Naive thymus-derived CD8-positive, alpha-beta T cell (primary cell): ENCODE data around the gene STRN. TPM values are rescaled to one million over a fixed set of nuclear protein-coding genes. Genes with fewer than 3 reads are reported as not detected.
"Not testable (repeated sequence)": the region's sequence is repeated elsewhere in the genome, so short reads cannot be mapped to it uniquely, and the experiment has no call there.

Source experiments
- ATAC-seq, 2 donors: fragments of 150-1000 bp; cut with Tn5 transposase in 1 of 2; sonication (Bioruptor Pico), chemical (Tn5 transposase) in 1 of 2; 1 replicate in 1 of 2; 2 replicates in 1 of 2; pipeline ENCODE4 v1.10.0; 2021; ENCODE audit warnings: mild to moderate bottlenecking in 2 of 2, moderate library complexity in 2 of 2
- POLR2A ChIA-PET: fragments of 350-600 bp; sonication (Branson Sonifier 250); formaldehyde crosslinking; loops from one replicate; lab custom pipeline; 2021; ENCODE audit warnings: antibody characterized with exemption; lab: Charles Lee
- DNase-seq, 10 donors: peaks; one replicate each; pipeline versions ENCODE4 v3.0.0 to v3.0.0-alpha.2; 2020 to 2022
- H3K27ac Mint-ChIP-seq, 10 donors: one replicate each; pipeline ENCODE4 v1.8.0; 2020 to 2022; ENCODE audit warnings: mild to moderate bottlenecking in 10 of 10, mixed read lengths in 10 of 10, moderate library complexity in 4 of 10, inconsistent platforms in 1 of 10
- H3K27me3 Mint-ChIP-seq, 5 donors: one replicate each; pipeline ENCODE4 v1.8.0; 2021 to 2022; ENCODE audit warnings: mixed read lengths in 5 of 5
- H3K36me3 Mint-ChIP-seq, 3 donors: one replicate each; pipeline ENCODE4 v1.8.0; 2020 to 2022; ENCODE audit warnings: mixed read lengths in 3 of 3, mild to moderate bottlenecking in 2 of 3, inconsistent platforms in 1 of 3
- H3K4me1 Mint-ChIP-seq, 4 donors: one replicate each; pipeline ENCODE4 v1.8.0; 2021 to 2022; ENCODE audit warnings: mixed read lengths in 4 of 4
- H3K4me3 Mint-ChIP-seq, 10 donors: one replicate each; pipeline ENCODE4 v1.8.0; 2020 to 2022; ENCODE audit warnings: mild to moderate bottlenecking in 10 of 10, mixed read lengths in 10 of 10, moderate library complexity in 6 of 10, inconsistent platforms in 1 of 10
- H3K9me3 Mint-ChIP-seq, 9 donors: one replicate each; pipeline ENCODE4 v1.8.0; 2020 to 2022; ENCODE audit warnings: mixed read lengths in 9 of 9, mild to moderate bottlenecking in 3 of 9, inconsistent platforms in 1 of 9, moderate library complexity in 1 of 9
- polyA plus RNA-seq, 3 donors: library from polyadenylated mRNA; unstranded; fragments of 300-500 nt; fragmentation: Illumina TruSeq; gene quantifications; one replicate each; pipeline ENCODE4 v1.2.3, GENCODE V29; 2021
- total RNA-seq, 8 experiments: library from RNA in 2 of 8; stranded (reverse) in 2 of 8; gene quantifications; one replicate each; pipeline ENCODE4 v1.2.3 and lab custom pipeline; 2021 to 2026

STRN gene
- total and polyA plus RNA-seq, 5 experiments from 2014 or later = 6.8 to 34.9 (median 10.8) TPM

- no peaks in the 10 kb centered on the region for H3K27me3 Mint-ChIP-seq
- POLR2A ChIA-PET = no interaction called here
- no peak overlapping the region for H3K27ac Mint-ChIP-seq
- peaks cover 0 to 6% (median under 1%) of the 10 kb centered on the region in 4 donors for H3K4me1 Mint-ChIP-seq
- ATAC-seq (no peak), DNase-seq (no peak)
- H3K36me3 Mint-ChIP-seq = peaks cover 0 to 74% (median 18%) of the 10 kb centered on the region in 3 donors
- no peak overlapping the region for H3K4me3 Mint-ChIP-seq
- no peaks in the 10 kb centered on the region for H3K9me3 Mint-ChIP-seq
These were observed 76.5 kb downstream of the STRN start for GRCh38 chr2:36889795-36890194.

GRCh38 chr2:36887095-36887494 lies 79.2 kb downstream of the STRN start:
- POLR2A ChIA-PET, H3K27ac Mint-ChIP-seq, H3K27me3 Mint-ChIP-seq, ATAC-seq, DNase-seq, H3K9me3 Mint-ChIP-seq, H3K4me1 Mint-ChIP-seq, H3K4me3 Mint-ChIP-seq: not testable (repeated sequence)
- H3K36me3 Mint-ChIP-seq = peaks cover 0 to 71% (median 19%) of the 10 kb centered on the region in 3 donors

GRCh38 chr2:36886664-36887063 lies 79.7 kb downstream of the STRN start:
- Mint-ChIP-seq H3K36me3 (peaks cover 0 to 71% (median 19%) of the 10 kb centered on the region in 3 donors), H3K27ac (no peak overlapping the region), H3K4me3 (no peak overlapping the region), H3K4me1 (peaks cover 0 to 6% (median under 1%) of the 10 kb centered on the region in 4 donors), H3K27me3 (no peaks in the 10 kb centered on the region), H3K9me3 (no peaks in the 10 kb centered on the region)
- POLR2A ChIA-PET = no interaction called here
- no peak for DNase-seq
- ATAC-seq = no peak

- H3K27ac Mint-ChIP-seq = no peak overlapping the region
- POLR2A ChIA-PET = no interaction called here
- H3K36me3 Mint-ChIP-seq = peaks cover 0 to 67% (median 21%) of the 10 kb centered on the region in 3 donors
- no peak overlapping the region for H3K4me3 Mint-ChIP-seq
- H3K4me1 Mint-ChIP-seq = peaks cover 0 to 6% (median under 1%) of the 10 kb centered on the region in 4 donors
- H3K9me3 Mint-ChIP-seq = no peaks in the 10 kb centered on the region
- no peak for DNase-seq
- no peaks in the 10 kb centered on the region for H3K27me3 Mint-ChIP-seq
- ATAC-seq = no peak
These were observed 80.7 kb downstream of the STRN start for GRCh38 chr2:36885605-36886004.

- POLR2A ChIA-PET = no interaction called here
These were observed 83.8 kb downstream of the STRN start for GRCh38 chr2:36882532-36882931.

GRCh38 chr2:36881816-36882215 lies 84.5 kb downstream of the STRN start:
- no peak for DNase-seq
- no peak for ATAC-seq
- Mint-ChIP-seq H3K9me3 (no peaks in the 10 kb centered on the region), H3K27me3 (no peaks in the 10 kb centered on the region), H3K4me1 (no peaks in the 10 kb centered on the region), H3K36me3 (peaks cover 0 to 69% (median 33%) of the 10 kb centered on the region in 3 donors), H3K4me3 (no peak overlapping the region), H3K27ac (no peak overlapping the region)
- POLR2A ChIA-PET = no interaction called here

More at GRCh38 chr2:36882532-36882931, 83.8 kb downstream of the STRN start:
- no peaks in the 10 kb centered on the region for H3K9me3 Mint-ChIP-seq
- H3K27me3 Mint-ChIP-seq = no peaks in the 10 kb centered on the region
- H3K27ac Mint-ChIP-seq = peak overlapping the region in 1 of 10 donors; percentile 67
- DNase-seq (no peak), ATAC-seq (no peak)
- peaks cover 0 to 63% (median 26%) of the 10 kb centered on the region in 3 donors for H3K36me3 Mint-ChIP-seq
- H3K4me1 Mint-ChIP-seq = no peaks in the 10 kb centered on the region
- no peak overlapping the region for H3K4me3 Mint-ChIP-seq

- POLR2A ChIA-PET = no interaction called here
- H3K27ac Mint-ChIP-seq = no peak overlapping the region
These were observed 87.9 kb downstream of the STRN start for GRCh38 chr2:36878429-36878828.

GRCh38 chr2:36871068-36871707 lies 95.1 kb downstream of the STRN start:
- no peak overlapping the region for H3K4me3 Mint-ChIP-seq
- H3K27me3 Mint-ChIP-seq = no peaks in the 10 kb centered on the region
- H3K4me1 Mint-ChIP-seq = no peaks in the 10 kb centered on the region
- ATAC-seq (no peak), DNase-seq (no peak)
- POLR2A ChIA-PET = no interaction called here
- H3K9me3 Mint-ChIP-seq = peaks cover 0 to 8% (median 0%) of the 10 kb centered on the region in 9 donors
- H3K27ac Mint-ChIP-seq = no peak overlapping the region
- H3K36me3 Mint-ChIP-seq = peaks cover 21 to 85% (median 40%) of the 10 kb centered on the region in 3 donors

More at GRCh38 chr2:36878429-36878828, 87.9 kb downstream of the STRN start:
- ATAC-seq (no peak), DNase-seq (no peak)
- Mint-ChIP-seq H3K9me3 (peaks cover 0 to 8% (median 0%) of the 10 kb centered on the region in 9 donors), H3K36me3 (peaks cover 18 to 74% (median 48%) of the 10 kb centered on the region in 3 donors), H3K4me3 (no peak overlapping the region), H3K4me1 (no peaks in the 10 kb centered on the region), H3K27me3 (no peaks in the 10 kb centered on the region)

GRCh38 chr2:36869606-36870005 lies 96.7 kb downstream of the STRN start:
- ATAC-seq (no peak), DNase-seq (no peak)
- Mint-ChIP-seq H3K4me3 (no peak overlapping the region), H3K27ac (no peak overlapping the region), H3K9me3 (peaks cover 0 to 4% (median 0%) of the 10 kb centered on the region in 9 donors), H3K27me3 (no peaks in the 10 kb centered on the region), H3K4me1 (no peaks in the 10 kb centered on the region), H3K36me3 (peaks cover 14 to 85% (median 39%) of the 10 kb centered on the region in 3 donors)
- POLR2A ChIA-PET = no interaction called here

- H3K4me1 Mint-ChIP-seq = peaks cover 0 to 3% (median 1%) of the 10 kb centered on the region in 4 donors
- no peaks in the 10 kb centered on the region for H3K27me3 Mint-ChIP-seq
- H3K27ac Mint-ChIP-seq = no peak overlapping the region
- no peak for ATAC-seq
- H3K9me3 Mint-ChIP-seq = no peaks in the 10 kb centered on the region
- peaks cover 6 to 92% (median 63%) of the 10 kb centered on the region in 3 donors for H3K36me3 Mint-ChIP-seq
- H3K4me3 Mint-ChIP-seq = no peak overlapping the region
- POLR2A ChIA-PET = no interaction called here
- DNase-seq = no peak
These were observed 104.4 kb downstream of the STRN start for GRCh38 chr2:36861896-36862295.

GRCh38 chr2:36859366-36859792 lies 107.0 kb downstream of the STRN start:
- peaks cover 0 to 3% (median 1%) of the 10 kb centered on the region in 4 donors for H3K4me1 Mint-ChIP-seq
- POLR2A ChIA-PET = no interaction called here
- H3K27me3 Mint-ChIP-seq = no peaks in the 10 kb centered on the region
- no peak for DNase-seq
- H3K9me3 Mint-ChIP-seq = no peaks in the 10 kb centered on the region
- peaks cover 6 to 85% (median 54%) of the 10 kb centered on the region in 3 donors for H3K36me3 Mint-ChIP-seq
- no peak overlapping the region for H3K4me3 Mint-ChIP-seq
- ATAC-seq = no peak
- H3K27ac Mint-ChIP-seq = peak overlapping the region in 5 of 10 donors; percentile 3 to 71 (median 26)

GRCh38 chr2:36858551-36859365 lies 107.6 kb downstream of the STRN start:
- POLR2A ChIA-PET = no interaction called here
- Mint-ChIP-seq H3K4me1 (peaks cover 0 to 3% (median 1%) of the 10 kb centered on the region in 4 donors), H3K4me3 (no peak overlapping the region), H3K36me3 (peaks cover 6 to 86% (median 49%) of the 10 kb centered on the region in 3 donors), H3K27ac (peak overlapping the region in 4 of 10 donors; percentile 3 to 71 (median 22)), H3K27me3 (no peaks in the 10 kb centered on the region), H3K9me3 (no peaks in the 10 kb centered on the region)
- ATAC-seq = no peak
- no peak for DNase-seq

- Mint-ChIP-seq H3K27me3 (no peaks in the 10 kb centered on the region), H3K4me1 (peaks cover 0 to 3% (median 1%) of the 10 kb centered on the region in 4 donors), H3K27ac (no peak overlapping the region), H3K9me3 (no peaks in the 10 kb centered on the region), H3K4me3 (no peak overlapping the region), H3K36me3 (peaks cover 0 to 83% (median 41%) of the 10 kb centered on the region in 3 donors)
- DNase-seq = no peak
- POLR2A ChIA-PET = no interaction called here
- no peak for ATAC-seq
These were observed 108.6 kb downstream of the STRN start for GRCh38 chr2:36857713-36858112.
